C4-2B (cell line): ENCODE data around the gene CDKN2A.

ENCODE experiments used
- H3K27ac ChIP-seq: fragments of 450-650 bp; 2 replicates; pipeline ENCODE4 v1.5.1; 2017
- CTCF ChIP-seq: fragments of 450-650 bp; conservative IDR thresholded peaks from 2 replicates; pipeline ENCODE4 v1.5.1; 2017; ENCODE audit warnings: mild to moderate bottlenecking
- ZFX ChIP-seq: fragments of 450-650 bp; IDR thresholded peaks from 2 replicates; pipeline ENCODE4 v1.6.1; 2017

The CDKN2A gene

GRCh38 chr9:22005702-22006606 lies 11.8 kb upstream of the CDKN2A start:
- no peak overlapping the region for H3K27ac ChIP-seq
- TF ChIP-seq CTCF (no peak), ZFX (no peak)

- TF ChIP-seq ZFX: no peak
- H3K27ac ChIP-seq: no peak overlapping the region
These were observed 11.0 kb upstream of the CDKN2A start for GRCh38 chr9:22005021-22005701.

GRCh38 chr9:22002038-22002437 lies 7.8 kb upstream of the CDKN2A start:
- TF ChIP-seq CTCF: no peak
- no peak for TF ChIP-seq ZFX

GRCh38 chr9:21998026-21998425 lies 3.8 kb upstream of the CDKN2A start:
- TF ChIP-seq ZFX: no peak
- TF ChIP-seq CTCF: no peak

More at GRCh38 chr9:22002038-22002437, 7.8 kb upstream of the CDKN2A start:
- no peak overlapping the region for H3K27ac ChIP-seq

GRCh38 chr9:21997480-21997879 lies 3.3 kb upstream of the CDKN2A start:
- no peak for TF ChIP-seq ZFX
- no peak for TF ChIP-seq CTCF
- no peak overlapping the region for H3K27ac ChIP-seq

More at GRCh38 chr9:21998026-21998425, 3.8 kb upstream of the CDKN2A start:
- H3K27ac ChIP-seq: no peak overlapping the region

GRCh38 chr9:21996858-21997257 lies 2.7 kb upstream of the CDKN2A start:
- no peak overlapping the region for H3K27ac ChIP-seq
- TF ChIP-seq CTCF: no peak
- no peak for TF ChIP-seq ZFX

GRCh38 chr9:21996438-21996837 lies 2.2 kb upstream of the CDKN2A start:
- H3K27ac ChIP-seq: no peak overlapping the region
- TF ChIP-seq CTCF (no peak), ZFX (no peak)
